ENCODE results near the gene NFATC3. TPM values are rescaled to one million over a fixed set of nuclear protein-coding genes. Genes with fewer than 3 reads are reported as not detected.

NFATC3 gene
- total RNA-seq, 1 experiment from 2014 or later = 12.1 TPM

- Histone ChIP-seq H3K27me3 (ENCODE audit: low read length) (no peaks in the 10 kb centered on the region), H2AFZ (ENCODE audit: low read length) (no peak overlapping the region), H3K4me3 (ENCODE audit: low read length) (no peak overlapping the region), H3K36me3 (ENCODE audit: low read depth, low read length) (0 out of 2 replicates have a peak, but pooled peaks cover 3% of the 10 kb centered on the region), H3K9ac (ENCODE audit: low read length) (no peak overlapping the region), H4K20me1 (ENCODE audit: low read length) (no peaks in the 10 kb centered on the region), H3F3A (ENCODE audit: low read length, unreplicated experiment) (no peaks in the 10 kb centered on the region), H3K4me2 (ENCODE audit: low read length) (no peak overlapping the region), H3K27ac (ENCODE audit: low read length) (no peak overlapping the region), H3K9me2 (replicated peaks; ENCODE audit: low read length) (no peaks in the 10 kb centered on the region), H3K79me2 (ENCODE audit: low read length) (no peaks in the 10 kb centered on the region), H3K4me1 (ENCODE audit: insufficient read depth, low read length) (peaks cover 8% of the 10 kb centered on the region), H3K9me3 (ENCODE audit: low read length) (no peaks in the 10 kb centered on the region)
- ChIA-PET CTCF (no interaction called here), POLR2A (ENCODE audit: unreplicated experiment) (no interaction called here)
- TF ChIP-seq CTCF (conservative IDR thresholded peaks at IDR 0.05; ENCODE audit: low read depth, low read length) (no peak), EZH2phosphoT487 (IDR thresholded peaks at IDR 0.05; ENCODE audit: borderline replicate concordance, low read length) (no peak), EZH2 (IDR thresholded peaks at IDR 0.05; ENCODE audit: low read length, unreplicated experiment) (no peak)
- ATAC-seq = no peak
- no peak for DNase-seq
- intact Hi-C loops (cut with micrococcal nuclease) = no loop called here
- BruUV-seq (replicated peaks) = no TSS peak
Measured at GRCh38 chr16:68070249-68070730, 14.9 kb upstream of the NFATC3 start.

- no peaks in the 10 kb centered on the region for H3K9me3 ChIP-seq (ENCODE audit: low read length)
- H3F3A ChIP-seq (ENCODE audit: low read length, unreplicated experiment) = no peaks in the 10 kb centered on the region
- H3K79me2 ChIP-seq (ENCODE audit: low read length) = no peaks in the 10 kb centered on the region
- peaks cover 3% of the 10 kb centered on the region; the same call in 1 of the 2 replicates for H3K36me3 ChIP-seq (ENCODE audit: low read depth, low read length)
- H3K4me1 ChIP-seq (ENCODE audit: insufficient read depth, low read length) = peaks cover 8% of the 10 kb centered on the region
- BruUV-seq (replicated peaks) = no TSS peak
- no peak for DNase-seq
- no peak overlapping the region for H3K9ac ChIP-seq (ENCODE audit: low read length)
- H3K27ac ChIP-seq (ENCODE audit: low read length) = no peak overlapping the region
- no peaks in the 10 kb centered on the region for H4K20me1 ChIP-seq (ENCODE audit: low read length)
- ChIA-PET CTCF (interaction anchor here (0.6 kb wide), 1 partner anchor 303 kb away, joined by 5 read pairs; no protein-coding TSS in a partner anchor), POLR2A (ENCODE audit: unreplicated experiment) (no interaction called here)
- no peak for ATAC-seq
- H3K4me2 ChIP-seq (ENCODE audit: low read length) = no peak overlapping the region
- H3K27me3 ChIP-seq (ENCODE audit: low read length) = no peaks in the 10 kb centered on the region
- no peak for TF ChIP-seq CTCF (conservative IDR thresholded peaks at IDR 0.05; ENCODE audit: low read depth, low read length)
- TF ChIP-seq EZH2phosphoT487 (IDR thresholded peaks at IDR 0.05; ENCODE audit: borderline replicate concordance, low read length) = no peak
- no peak for TF ChIP-seq EZH2 (IDR thresholded peaks at IDR 0.05; ENCODE audit: low read length, unreplicated experiment)
- H3K9me2 ChIP-seq (replicated peaks; ENCODE audit: low read length) = no peaks in the 10 kb centered on the region
- no peak overlapping the region for H2AFZ ChIP-seq (ENCODE audit: low read length)
- H3K4me3 ChIP-seq (ENCODE audit: low read length) = no peak overlapping the region
- intact Hi-C loops (cut with micrococcal nuclease) = no loop called here
Measured at GRCh38 chr16:68070806-68071517, 14.2 kb upstream of the NFATC3 start.

GRCh38 chr16:68071518-68071901 is 13.7 kb upstream of the NFATC3 start:
- no peaks in the 10 kb centered on the region for H3F3A ChIP-seq (ENCODE audit: low read length, unreplicated experiment)
- DNase-seq (no peak), ATAC-seq (no peak)
- intact Hi-C loops (cut with micrococcal nuclease) = no loop called here
- no peaks in the 10 kb centered on the region for H3K79me2 ChIP-seq (ENCODE audit: low read length)
- no peak overlapping the region for H3K9ac ChIP-seq (ENCODE audit: low read length)
- no peak overlapping the region for H3K27ac ChIP-seq (ENCODE audit: low read length)
- H3K9me3 ChIP-seq (ENCODE audit: low read length) = no peaks in the 10 kb centered on the region
- no TSS peak for BruUV-seq (replicated peaks)
- no peak overlapping the region for H3K4me3 ChIP-seq (ENCODE audit: low read length)
- H3K4me2 ChIP-seq (ENCODE audit: low read length) = no peak overlapping the region
- POLR2A ChIA-PET (ENCODE audit: unreplicated experiment) = no interaction called here
- H3K4me1 ChIP-seq (ENCODE audit: insufficient read depth, low read length) = peaks cover 8% of the 10 kb centered on the region
- no peak overlapping the region for H2AFZ ChIP-seq (ENCODE audit: low read length)
- H3K36me3 ChIP-seq (ENCODE audit: low read depth, low read length) = peaks cover 3% of the 10 kb centered on the region; the same call in 1 of the 2 replicates
- TF ChIP-seq EZH2phosphoT487 (IDR thresholded peaks at IDR 0.05; ENCODE audit: borderline replicate concordance, low read length) = no peak
- TF ChIP-seq CTCF (conservative IDR thresholded peaks at IDR 0.05; ENCODE audit: low read depth, low read length) = no peak
- no peak for TF ChIP-seq EZH2 (IDR thresholded peaks at IDR 0.05; ENCODE audit: low read length, unreplicated experiment)
- H4K20me1 ChIP-seq (ENCODE audit: low read length) = no peaks in the 10 kb centered on the region
- no peaks in the 10 kb centered on the region for H3K9me2 ChIP-seq (replicated peaks; ENCODE audit: low read length)
- CTCF ChIA-PET = interaction anchor here (0.6 kb wide), 1 partner anchor 303 kb away, joined by 5 read pairs; no protein-coding TSS in a partner anchor
- no peaks in the 10 kb centered on the region for H3K27me3 ChIP-seq (ENCODE audit: low read length)

All from PC-3 (cell line).